ENCODE results near the gene HSPA2. TPM values are rescaled to one million over a fixed set of nuclear protein-coding genes. Genes with fewer than 3 reads are reported as not detected.

HSPA2 gene
- polyA plus RNA-seq, 1 donor from 2014 or later: 0.25 TPM

GRCh38 chr14:64573109-64573508, 32.6 kb downstream of the HSPA2 start:
- Histone ChIP-seq H3K9ac (ENCODE audit: low read length) (no peak overlapping the region), H3K9me3 (ENCODE audit: low read length) (no peaks in the 10 kb centered on the region), H3F3A (ENCODE audit: insufficient read depth, low read length, poor library complexity, severe bottlenecking) (no peaks in the 10 kb centered on the region), H4K20me1 (ENCODE audit: insufficient read depth) (no peaks in the 10 kb centered on the region), H3K4me2 (ENCODE audit: low read length) (no peak overlapping the region), H3K4me3 (ENCODE audit: low read length) (no peak overlapping the region), H3K9me2 (ENCODE audit: insufficient read depth, low read length) (no peaks in the 10 kb centered on the region), H2AFZ (ENCODE audit: low read depth, low read length) (no peak overlapping the region), H3K27ac (ENCODE audit: low read length) (no peak overlapping the region), H3K79me2 (replicated peaks; ENCODE audit: insufficient read depth, low read length) (no peaks in the 10 kb centered on the region), H3K27me3 (ENCODE audit: insufficient read depth, low read depth, low read length) (no peaks in the 10 kb centered on the region), H3K36me3 (ENCODE audit: insufficient read depth, low read length) (no peaks in the 10 kb centered on the region)
- no peak for TF ChIP-seq RAD21 (conservative IDR thresholded peaks at IDR 0.05)
- TF ChIP-seq TAF1 (IDR thresholded peaks at IDR 0.05; ENCODE audit: low read depth): no peak
- TF ChIP-seq EZH2 (IDR thresholded peaks at IDR 0.05; ENCODE audit: borderline replicate concordance, insufficient read depth, low read length, poor library complexity, severe bottlenecking): no peak
- TF ChIP-seq EP300 (conservative IDR thresholded peaks at IDR 0.05; ENCODE audit: poor library complexity, severe bottlenecking): no peak
- no peak for TF ChIP-seq MXI1 (conservative IDR thresholded peaks at IDR 0.05; ENCODE audit: poor library complexity, severe bottlenecking)
- no peak for TF ChIP-seq POLR2AphosphoS5 (IDR thresholded peaks at IDR 0.05)
- TF ChIP-seq, protein P1, sequence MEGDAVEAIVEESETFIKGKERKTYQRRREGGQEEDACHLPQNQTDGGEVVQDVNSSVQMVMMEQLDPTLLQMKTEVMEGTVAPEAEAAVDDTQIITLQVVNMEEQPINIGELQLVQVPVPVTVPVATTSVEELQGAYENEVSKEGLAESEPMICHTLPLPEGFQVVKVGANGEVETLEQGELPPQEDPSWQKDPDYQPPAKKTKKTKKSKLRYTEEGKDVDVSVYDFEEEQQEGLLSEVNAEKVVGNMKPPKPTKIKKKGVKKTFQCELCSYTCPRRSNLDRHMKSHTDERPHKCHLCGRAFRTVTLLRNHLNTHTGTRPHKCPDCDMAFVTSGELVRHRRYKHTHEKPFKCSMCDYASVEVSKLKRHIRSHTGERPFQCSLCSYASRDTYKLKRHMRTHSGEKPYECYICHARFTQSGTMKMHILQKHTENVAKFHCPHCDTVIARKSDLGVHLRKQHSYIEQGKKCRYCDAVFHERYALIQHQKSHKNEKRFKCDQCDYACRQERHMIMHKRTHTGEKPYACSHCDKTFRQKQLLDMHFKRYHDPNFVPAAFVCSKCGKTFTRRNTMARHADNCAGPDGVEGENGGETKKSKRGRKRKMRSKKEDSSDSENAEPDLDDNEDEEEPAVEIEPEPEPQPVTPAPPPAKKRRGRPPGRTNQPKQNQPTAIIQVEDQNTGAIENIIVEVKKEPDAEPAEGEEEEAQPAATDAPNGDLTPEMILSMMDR (IDR thresholded peaks at IDR 0.05; ENCODE audit: poor library complexity, severe bottlenecking): no peak
- TF ChIP-seq, protein P2, sequence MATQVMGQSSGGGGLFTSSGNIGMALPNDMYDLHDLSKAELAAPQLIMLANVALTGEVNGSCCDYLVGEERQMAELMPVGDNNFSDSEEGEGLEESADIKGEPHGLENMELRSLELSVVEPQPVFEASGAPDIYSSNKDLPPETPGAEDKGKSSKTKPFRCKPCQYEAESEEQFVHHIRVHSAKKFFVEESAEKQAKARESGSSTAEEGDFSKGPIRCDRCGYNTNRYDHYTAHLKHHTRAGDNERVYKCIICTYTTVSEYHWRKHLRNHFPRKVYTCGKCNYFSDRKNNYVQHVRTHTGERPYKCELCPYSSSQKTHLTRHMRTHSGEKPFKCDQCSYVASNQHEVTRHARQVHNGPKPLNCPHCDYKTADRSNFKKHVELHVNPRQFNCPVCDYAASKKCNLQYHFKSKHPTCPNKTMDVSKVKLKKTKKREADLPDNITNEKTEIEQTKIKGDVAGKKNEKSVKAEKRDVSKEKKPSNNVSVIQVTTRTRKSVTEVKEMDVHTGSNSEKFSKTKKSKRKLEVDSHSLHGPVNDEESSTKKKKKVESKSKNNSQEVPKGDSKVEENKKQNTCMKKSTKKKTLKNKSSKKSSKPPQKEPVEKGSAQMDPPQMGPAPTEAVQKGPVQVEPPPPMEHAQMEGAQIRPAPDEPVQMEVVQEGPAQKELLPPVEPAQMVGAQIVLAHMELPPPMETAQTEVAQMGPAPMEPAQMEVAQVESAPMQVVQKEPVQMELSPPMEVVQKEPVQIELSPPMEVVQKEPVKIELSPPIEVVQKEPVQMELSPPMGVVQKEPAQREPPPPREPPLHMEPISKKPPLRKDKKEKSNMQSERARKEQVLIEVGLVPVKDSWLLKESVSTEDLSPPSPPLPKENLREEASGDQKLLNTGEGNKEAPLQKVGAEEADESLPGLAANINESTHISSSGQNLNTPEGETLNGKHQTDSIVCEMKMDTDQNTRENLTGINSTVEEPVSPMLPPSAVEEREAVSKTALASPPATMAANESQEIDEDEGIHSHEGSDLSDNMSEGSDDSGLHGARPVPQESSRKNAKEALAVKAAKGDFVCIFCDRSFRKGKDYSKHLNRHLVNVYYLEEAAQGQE (IDR thresholded peaks at IDR 0.05; ENCODE audit: borderline replicate concordance): no peak
- no peak for TF ChIP-seq SMC3 (conservative IDR thresholded peaks at IDR 0.05; ENCODE audit: poor library complexity)

DNA sequence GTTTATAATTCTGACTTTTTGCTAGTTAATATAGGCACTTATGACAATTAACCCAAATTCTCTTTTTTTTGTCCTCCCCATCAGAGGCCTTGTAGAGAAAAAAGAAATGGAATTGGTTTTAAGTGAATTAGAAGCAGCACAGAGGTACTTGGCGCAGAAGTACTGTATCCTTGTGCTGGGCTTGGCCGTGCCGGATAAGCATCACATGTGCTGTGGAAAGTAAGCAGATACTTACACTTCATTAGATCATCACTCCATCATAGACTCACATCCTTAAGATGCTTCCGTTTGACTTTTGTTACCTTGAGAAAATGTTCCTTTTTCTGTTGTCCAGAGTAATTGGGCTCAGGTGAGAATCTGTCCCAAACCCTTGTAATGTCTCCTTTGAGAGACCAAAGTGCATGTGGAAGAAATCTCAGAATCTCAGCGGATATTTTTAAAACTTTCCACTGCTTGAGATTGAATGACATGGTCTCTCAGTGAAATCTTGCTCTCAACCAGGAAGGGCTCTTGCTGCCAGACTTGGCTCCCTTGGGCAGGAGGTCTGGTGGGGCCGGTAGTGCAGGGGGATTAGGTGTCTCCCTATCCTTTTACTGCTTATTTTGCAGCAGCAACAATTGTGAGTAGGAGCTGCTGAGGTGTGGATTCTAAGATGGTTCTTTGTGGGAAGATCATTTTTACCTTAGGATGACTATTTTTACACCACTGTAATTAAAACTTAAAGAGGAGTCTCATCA, 34.0 kb downstream of the HSPA2 start:
- no peak overlapping the region for H3K27ac ChIP-seq (ENCODE audit: low read length)
- H3K9ac ChIP-seq (ENCODE audit: low read length): no peak overlapping the region
- H3K36me3 ChIP-seq (ENCODE audit: insufficient read depth, low read length): no peaks in the 10 kb centered on the region
- H3K9me3 ChIP-seq (ENCODE audit: low read length): no peaks in the 10 kb centered on the region
- H2AFZ ChIP-seq (ENCODE audit: low read depth, low read length): no peak overlapping the region
- no peak overlapping the region for H3K4me2 ChIP-seq (ENCODE audit: low read length)
- H3F3A ChIP-seq (ENCODE audit: insufficient read depth, low read length, poor library complexity, severe bottlenecking): no peaks in the 10 kb centered on the region
- no peaks in the 10 kb centered on the region for H3K27me3 ChIP-seq (ENCODE audit: insufficient read depth, low read depth, low read length)
- H3K9me2 ChIP-seq (ENCODE audit: insufficient read depth, low read length): no peaks in the 10 kb centered on the region
- no peak overlapping the region for H3K4me3 ChIP-seq (ENCODE audit: low read length)
- H4K20me1 ChIP-seq (ENCODE audit: insufficient read depth): no peaks in the 10 kb centered on the region
- no peak for TF ChIP-seq EP300 (conservative IDR thresholded peaks at IDR 0.05; ENCODE audit: poor library complexity, severe bottlenecking)
- TF ChIP-seq SMC3 (conservative IDR thresholded peaks at IDR 0.05; ENCODE audit: poor library complexity): no peak
- no peak for TF ChIP-seq TAF1 (IDR thresholded peaks at IDR 0.05; ENCODE audit: low read depth)
- no peak for TF ChIP-seq POLR2AphosphoS5 (IDR thresholded peaks at IDR 0.05)
- no peak for TF ChIP-seq RAD21 (conservative IDR thresholded peaks at IDR 0.05)
- no peak for TF ChIP-seq EZH2 (IDR thresholded peaks at IDR 0.05; ENCODE audit: borderline replicate concordance, insufficient read depth, low read length, poor library complexity, severe bottlenecking)
- no peaks in the 10 kb centered on the region for H3K79me2 ChIP-seq (replicated peaks; ENCODE audit: insufficient read depth, low read length)
